Measurements from ENCODE around the gene RSPO1. TPM values are rescaled to one million over a fixed set of nuclear protein-coding genes. Genes with fewer than 3 reads are reported as not detected.
A peak's percentile ranks its signal among the peaks of the same experiment; 100 is the strongest.
"Not testable (repeated sequence)": the region's sequence is repeated elsewhere in the genome, so short reads cannot be mapped to it uniquely, and the experiment has no call there.

The RSPO1 gene, protein sequence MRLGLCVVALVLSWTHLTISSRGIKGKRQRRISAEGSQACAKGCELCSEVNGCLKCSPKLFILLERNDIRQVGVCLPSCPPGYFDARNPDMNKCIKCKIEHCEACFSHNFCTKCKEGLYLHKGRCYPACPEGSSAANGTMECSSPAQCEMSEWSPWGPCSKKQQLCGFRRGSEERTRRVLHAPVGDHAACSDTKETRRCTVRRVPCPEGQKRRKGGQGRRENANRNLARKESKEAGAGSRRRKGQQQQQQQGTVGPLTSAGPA
- total RNA-seq, result 1 to 10 TPM in 1 of 3 donors, under 1 TPM in 2; 0.12 to 1.7 (median 0.53) TPM
- long read RNA-seq, donor 1, transcript RSPO1-201 (7 exons, 2,621 nt), result major isoform, 5 of 8 reads
- long read RNA-seq, donor 1, partial matches to known transcripts, result 2 of 8 reads
- long read RNA-seq, donor 1, other reads (novel, unspliced or antisense), result 1 of 8 reads
- long read RNA-seq, donor 2, result 0 reads

DNA sequence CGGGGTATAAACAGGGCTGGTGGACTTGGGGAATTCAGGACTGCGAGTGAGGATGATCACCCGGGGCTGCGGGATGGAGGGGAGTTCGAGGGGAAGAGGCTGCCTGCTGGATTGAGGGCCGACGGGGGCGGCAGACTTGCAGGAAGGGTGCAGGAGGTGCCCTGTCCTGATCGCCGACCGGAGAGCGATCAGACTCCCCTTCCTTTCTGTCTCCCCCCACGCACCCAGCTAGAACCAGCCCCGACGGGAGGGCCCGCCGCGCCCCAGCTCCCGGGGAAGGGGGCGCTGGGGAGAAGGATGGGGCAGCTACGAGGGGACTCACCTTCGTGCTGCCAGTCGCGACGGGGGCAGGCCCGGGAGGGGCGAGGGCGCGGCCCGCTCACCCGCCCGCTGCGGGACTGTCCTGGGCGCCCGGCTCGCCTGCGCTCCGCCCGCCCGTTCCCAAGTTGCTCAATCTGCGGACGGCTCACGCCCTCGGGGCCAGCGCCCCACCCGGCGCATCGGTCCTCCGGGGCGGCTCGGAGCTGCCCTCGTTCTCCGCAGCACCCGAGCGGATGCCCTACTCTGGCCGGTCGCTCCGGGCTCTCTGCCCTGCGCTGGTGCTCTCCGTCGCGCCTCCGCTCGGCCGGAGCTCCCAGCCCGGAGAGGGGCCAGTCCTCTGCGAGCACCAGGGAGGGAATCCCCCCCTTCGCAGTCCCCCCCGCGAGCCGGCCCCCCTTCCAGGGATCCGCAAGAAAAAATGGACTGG lies at the start of gene RSPO1:
Gene RSPO1, minus strand, starts transcription at position 649 of the 748 bp plus-strand sequence. CDS start 5,231 bp downstream, outside the sequence.
- no peaks in the 10 kb centered on the region for H3K9me3 ChIP-seq
- intact Hi-C loops (cut with DNase I, micrococcal nuclease), result no loop called here
- DNase-seq (peak in 2 of 3 donors; percentile 13 to 35), ATAC-seq (peak; percentile 78)
- H3K36me3 ChIP-seq (ENCODE audit: low read depth), result no peaks in the 10 kb centered on the region
- no peak within 1 kb of the TSS for H3K4me3 ChIP-seq
- TF ChIP-seq, protein P1, sequence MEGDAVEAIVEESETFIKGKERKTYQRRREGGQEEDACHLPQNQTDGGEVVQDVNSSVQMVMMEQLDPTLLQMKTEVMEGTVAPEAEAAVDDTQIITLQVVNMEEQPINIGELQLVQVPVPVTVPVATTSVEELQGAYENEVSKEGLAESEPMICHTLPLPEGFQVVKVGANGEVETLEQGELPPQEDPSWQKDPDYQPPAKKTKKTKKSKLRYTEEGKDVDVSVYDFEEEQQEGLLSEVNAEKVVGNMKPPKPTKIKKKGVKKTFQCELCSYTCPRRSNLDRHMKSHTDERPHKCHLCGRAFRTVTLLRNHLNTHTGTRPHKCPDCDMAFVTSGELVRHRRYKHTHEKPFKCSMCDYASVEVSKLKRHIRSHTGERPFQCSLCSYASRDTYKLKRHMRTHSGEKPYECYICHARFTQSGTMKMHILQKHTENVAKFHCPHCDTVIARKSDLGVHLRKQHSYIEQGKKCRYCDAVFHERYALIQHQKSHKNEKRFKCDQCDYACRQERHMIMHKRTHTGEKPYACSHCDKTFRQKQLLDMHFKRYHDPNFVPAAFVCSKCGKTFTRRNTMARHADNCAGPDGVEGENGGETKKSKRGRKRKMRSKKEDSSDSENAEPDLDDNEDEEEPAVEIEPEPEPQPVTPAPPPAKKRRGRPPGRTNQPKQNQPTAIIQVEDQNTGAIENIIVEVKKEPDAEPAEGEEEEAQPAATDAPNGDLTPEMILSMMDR (IDR thresholded peaks at IDR 0.05), result no peak
- H3K4me1 ChIP-seq (ENCODE audit: low read depth), result peaks cover 6% of the 10 kb centered on the region

DNA sequence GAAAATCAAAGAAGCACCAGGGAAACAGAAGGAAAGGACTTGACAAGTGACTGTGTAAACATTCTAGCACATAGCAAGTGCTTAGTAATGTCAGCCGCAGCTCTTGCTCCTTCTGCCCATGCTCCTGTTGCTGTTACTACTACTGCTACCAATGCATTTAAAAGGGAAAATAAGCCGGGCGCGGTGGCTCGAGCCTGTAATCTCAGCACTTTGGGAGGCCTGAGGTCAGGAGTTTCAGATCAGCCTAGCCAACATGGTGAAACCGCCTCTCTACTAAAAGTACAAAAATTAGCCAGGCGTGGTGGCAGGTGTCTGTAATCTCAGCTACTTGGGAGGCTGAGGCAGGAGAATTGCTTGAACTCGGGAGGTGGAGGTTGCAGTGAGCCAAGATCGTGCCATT lies 49.5 kb upstream of the RSPO1 start:
- not testable (repeated sequence) for ATAC-seq; H3K4me1 ChIP-seq (ENCODE audit: low read depth); H3K4me3 ChIP-seq; H3K9me3 ChIP-seq; H3K36me3 ChIP-seq (ENCODE audit: low read depth); DNase-seq
- intact Hi-C loops (cut with DNase I, micrococcal nuclease), result loop anchor here (5.0 to 10.0 kb wide), 2 partner anchors 77 to 79 kb away; no protein-coding TSS in a partner anchor

DNA sequence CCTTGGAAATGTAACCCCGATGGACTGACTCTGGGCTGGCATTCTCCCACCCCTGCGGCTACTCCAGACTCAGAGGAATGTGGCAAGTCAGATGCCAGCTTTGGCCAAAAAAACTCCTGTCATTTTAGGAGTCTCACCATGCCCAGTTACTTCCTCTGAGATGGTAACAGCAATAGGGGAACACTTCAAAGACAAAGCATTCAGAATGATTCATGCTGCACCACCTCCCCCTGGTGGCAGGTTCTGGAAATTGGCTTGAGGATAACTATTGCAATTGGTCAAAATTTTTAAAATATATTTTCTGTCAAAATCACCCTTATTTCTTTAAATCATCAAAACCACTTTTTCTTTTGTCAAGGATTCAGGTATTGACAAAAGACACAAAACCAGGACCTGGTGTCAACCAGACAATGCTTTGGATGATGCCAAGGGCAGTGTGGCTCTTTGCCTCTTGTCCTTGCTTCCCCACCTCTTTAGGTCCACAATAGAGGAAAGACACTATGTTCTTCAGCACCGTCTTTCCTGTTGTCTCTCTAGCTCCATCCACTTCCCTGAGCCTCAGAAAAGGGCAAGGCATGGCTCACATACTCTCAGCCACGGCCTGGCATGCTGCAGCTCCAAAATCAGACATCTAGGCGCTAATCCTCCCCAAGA lies 47.8 kb upstream of the RSPO1 start:
- H3K4me1 ChIP-seq (ENCODE audit: low read depth), result no peaks in the 10 kb centered on the region
- no peaks in the 10 kb centered on the region for H3K9me3 ChIP-seq
- DNase-seq (peak in 2 of 3 donors; percentile 65 to 87), ATAC-seq (peak; percentile 83)
- H3K4me3 ChIP-seq, result no peak overlapping the region
- H3K36me3 ChIP-seq (ENCODE audit: low read depth), result no peaks in the 10 kb centered on the region
- TF ChIP-seq, protein P1 (IDR thresholded peaks at IDR 0.05), result peak; percentile 70
- intact Hi-C loops (cut with DNase I, micrococcal nuclease), result loop anchor here (5.0 to 10.0 kb wide), 2 partner anchors 75 to 78 kb away; no protein-coding TSS in a partner anchor

DNA sequence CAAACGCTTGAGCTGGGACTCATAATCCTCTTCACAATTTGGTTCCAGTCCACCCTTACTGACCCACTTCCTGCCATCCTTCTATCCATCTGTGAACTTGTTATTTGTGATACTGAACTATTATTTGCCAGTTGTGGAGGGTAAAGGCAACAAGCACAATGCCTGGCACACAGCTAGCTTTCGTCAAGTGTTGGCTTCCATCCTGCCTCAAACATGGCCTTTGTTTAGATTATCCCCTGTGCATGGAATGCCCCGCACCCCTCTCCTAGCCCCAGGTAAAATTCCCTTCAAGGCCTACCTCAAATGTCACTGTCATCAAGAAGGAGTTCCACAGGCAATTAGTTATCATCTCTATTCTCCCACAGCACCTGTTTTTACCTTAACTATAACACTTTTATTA lies 46.2 kb upstream of the RSPO1 start:
- intact Hi-C loops (cut with DNase I, micrococcal nuclease), result loop anchor here (5.0 to 10.0 kb wide), 2 partner anchors 74 to 76 kb away; no protein-coding TSS in a partner anchor

DNA sequence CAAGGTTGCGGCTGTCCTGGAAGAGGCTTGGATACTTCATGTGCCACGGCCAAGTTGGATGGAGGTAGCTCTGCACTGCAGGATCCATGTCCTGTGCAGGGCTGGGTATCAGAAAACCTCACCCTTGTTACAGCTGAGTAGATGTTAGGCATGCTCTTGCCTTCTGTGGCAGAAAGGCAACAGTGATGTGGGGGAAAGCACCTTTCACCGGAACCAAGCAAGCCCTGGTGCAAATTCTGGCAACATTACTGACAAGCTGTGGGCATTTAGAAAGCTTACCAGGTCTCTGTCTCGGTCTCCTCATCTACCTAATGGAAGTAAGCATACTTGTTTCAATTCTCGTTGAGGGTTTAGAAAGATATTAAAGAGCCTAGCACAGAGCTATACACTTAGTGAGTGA lies 43.1 kb upstream of the RSPO1 start:
- no peak for ATAC-seq
- no peaks in the 10 kb centered on the region for H3K36me3 ChIP-seq (ENCODE audit: low read depth)
- DNase-seq, result no peak
- TF ChIP-seq, protein P1 (IDR thresholded peaks at IDR 0.05), result no peak
- no peaks in the 10 kb centered on the region for H3K9me3 ChIP-seq
- intact Hi-C loops (cut with DNase I, micrococcal nuclease), result no loop called here
- H3K4me3 ChIP-seq, result no peak overlapping the region
- peaks cover 9% of the 10 kb centered on the region for H3K4me1 ChIP-seq (ENCODE audit: low read depth)

More for the DNA sequence above, 46.2 kb upstream of the RSPO1 start:
- no peak for ATAC-seq
- no peak overlapping the region for H3K4me3 ChIP-seq
- TF ChIP-seq, protein P1 (IDR thresholded peaks at IDR 0.05), result no peak
- no peak for DNase-seq
- H3K4me1 ChIP-seq (ENCODE audit: low read depth), result peaks cover 5% of the 10 kb centered on the region
- no peaks in the 10 kb centered on the region for H3K36me3 ChIP-seq (ENCODE audit: low read depth)
- no peaks in the 10 kb centered on the region for H3K9me3 ChIP-seq

All from mucosa of descending colon (tissue), 3 donors.